GF-D8 (cell line): ENCODE data around the gene ITGA2B.
"Not testable (repeated sequence)": the region's sequence is repeated elsewhere in the genome, so short reads cannot be mapped to it uniquely, and the experiment has no call there.

Experiments
- DNase-seq: peaks from one replicate; lab custom pipeline; 2025; lab: John Stamatoyannopoulos, UW

Gene ITGA2B

GRCh38 chr17:44390250-44390870 is 911 bp upstream of the ITGA2B start:
- no peak for DNase-seq

- DNase-seq, result peak; percentile 88
These were observed 314 bp upstream of the ITGA2B start for GRCh38 chr17:44389723-44390202.

GRCh38 chr17:44387804-44388203 is 1.6 kb downstream of the ITGA2B start:
- no peak for DNase-seq

GRCh38 chr17:44386182-44386525 is 3.3 kb downstream of the ITGA2B start:
- no peak for DNase-seq

GRCh38 chr17:44385287-44386181 is 3.9 kb downstream of the ITGA2B start:
- no peak for DNase-seq

GRCh38 chr17:44384823-44385286 is 4.6 kb downstream of the ITGA2B start:
- no peak for DNase-seq

- no peak for DNase-seq
These were observed 5.1 kb downstream of the ITGA2B start for GRCh38 chr17:44384281-44384822.

GRCh38 chr17:44383861-44384260 is 5.6 kb downstream of the ITGA2B start:
- no peak for DNase-seq

- DNase-seq, result no peak
These were observed 6.1 kb downstream of the ITGA2B start for GRCh38 chr17:44383363-44383762.

- DNase-seq, result no peak
These were observed 6.5 kb downstream of the ITGA2B start for GRCh38 chr17:44382917-44383316.

- DNase-seq, result no peak
These were observed 7.6 kb downstream of the ITGA2B start for GRCh38 chr17:44381810-44382305.

GRCh38 chr17:44380767-44381166 is 8.7 kb downstream of the ITGA2B start:
- no peak for DNase-seq

GRCh38 chr17:44379887-44380286 is 9.6 kb downstream of the ITGA2B start:
- no peak for DNase-seq

- no peak for DNase-seq
These were observed 11.2 kb downstream of the ITGA2B start for GRCh38 chr17:44378171-44378705.

GRCh38 chr17:44376779-44377178 is 12.7 kb downstream of the ITGA2B start:
- no peak for DNase-seq

- no peak for DNase-seq
These were observed 13.3 kb downstream of the ITGA2B start for GRCh38 chr17:44376124-44376523.

- DNase-seq, result no peak
These were observed 14.0 kb downstream of the ITGA2B start for GRCh38 chr17:44375196-44376017.

- no peak for DNase-seq
These were observed 14.9 kb downstream of the ITGA2B start for GRCh38 chr17:44374306-44375195.

- DNase-seq, result no peak
These were observed 17.4 kb downstream of the ITGA2B start for GRCh38 chr17:44372036-44372435.

- not testable (repeated sequence) for DNase-seq
These were observed 19.9 kb downstream of the ITGA2B start for GRCh38 chr17:44369414-44370023.
